OCI-LY3 (cell line): ENCODE data around the gene PGGHG.

Experiments used
- EZH2phosphoT487 ChIP-seq: fragments of 200-600 bp; shearing (Covaris generic); IDR thresholded peaks from 2 replicates; pipeline ENCODE4 v1.6.1; 2018; ENCODE audit warnings: antibody characterized with exemption, mixed run types, low read depth
- TF ChIP-seq, protein P1 (sequence below): fragments of 200-600, 300-600 bp; sonication (generic); IDR thresholded peaks from 2 replicates; pipeline ENCODE4 v1.5.1; 2014; ENCODE audit warnings: antibody characterized with exemption, low read length, low read depth

DNA sequence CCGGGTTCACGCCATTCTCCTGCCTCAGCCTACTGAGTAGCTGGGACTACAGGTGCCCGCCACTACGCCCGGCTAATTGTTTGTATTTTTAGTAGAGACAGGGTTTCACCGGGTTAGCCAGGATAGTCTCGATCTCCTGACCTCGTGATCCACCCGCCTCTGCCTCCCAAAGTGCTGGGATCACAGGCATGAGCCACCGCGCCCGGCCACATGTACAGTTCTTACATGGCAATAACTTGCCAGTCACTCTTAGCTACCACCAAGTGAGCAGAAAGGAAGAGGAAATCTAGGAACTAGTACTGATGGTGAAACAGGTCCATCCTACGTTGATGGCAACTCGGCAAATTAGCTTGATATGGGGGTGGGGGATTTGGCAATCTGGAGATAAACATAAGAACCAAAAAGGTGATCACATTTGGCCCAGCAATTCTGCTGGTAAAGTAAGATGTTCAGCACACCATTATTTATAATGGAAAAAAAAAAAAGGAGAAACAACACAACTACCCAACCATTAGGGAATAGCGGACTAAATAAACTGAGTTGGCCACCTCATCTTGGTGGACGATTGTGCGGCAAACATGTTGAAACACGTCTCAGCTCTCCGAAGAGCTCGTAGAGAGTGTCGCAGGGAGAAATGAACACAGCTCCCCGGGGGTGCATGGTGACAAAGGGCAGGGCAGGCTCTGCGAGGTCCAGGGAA is 5.4 kb upstream of the PGGHG start:
- TF ChIP-seq, protein P1, sequence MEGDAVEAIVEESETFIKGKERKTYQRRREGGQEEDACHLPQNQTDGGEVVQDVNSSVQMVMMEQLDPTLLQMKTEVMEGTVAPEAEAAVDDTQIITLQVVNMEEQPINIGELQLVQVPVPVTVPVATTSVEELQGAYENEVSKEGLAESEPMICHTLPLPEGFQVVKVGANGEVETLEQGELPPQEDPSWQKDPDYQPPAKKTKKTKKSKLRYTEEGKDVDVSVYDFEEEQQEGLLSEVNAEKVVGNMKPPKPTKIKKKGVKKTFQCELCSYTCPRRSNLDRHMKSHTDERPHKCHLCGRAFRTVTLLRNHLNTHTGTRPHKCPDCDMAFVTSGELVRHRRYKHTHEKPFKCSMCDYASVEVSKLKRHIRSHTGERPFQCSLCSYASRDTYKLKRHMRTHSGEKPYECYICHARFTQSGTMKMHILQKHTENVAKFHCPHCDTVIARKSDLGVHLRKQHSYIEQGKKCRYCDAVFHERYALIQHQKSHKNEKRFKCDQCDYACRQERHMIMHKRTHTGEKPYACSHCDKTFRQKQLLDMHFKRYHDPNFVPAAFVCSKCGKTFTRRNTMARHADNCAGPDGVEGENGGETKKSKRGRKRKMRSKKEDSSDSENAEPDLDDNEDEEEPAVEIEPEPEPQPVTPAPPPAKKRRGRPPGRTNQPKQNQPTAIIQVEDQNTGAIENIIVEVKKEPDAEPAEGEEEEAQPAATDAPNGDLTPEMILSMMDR, result no peak
- TF ChIP-seq EZH2phosphoT487, result no peak
